ENCODE results near the gene SGPL1. TPM values are rescaled to one million over a fixed set of nuclear protein-coding genes. Genes with fewer than 3 reads are reported as not detected.

Gene SGPL1
- total RNA-seq, 1 donor from 2014 or later = 8.2 TPM

GRCh38 chr10:70880077-70880534, 64.4 kb downstream of the SGPL1 start:
- intact Hi-C loops (cut with micrococcal nuclease) = loop anchor here (5.0 kb wide), 1 partner anchor 328 kb away; no protein-coding TSS in a partner anchor
- Histone ChIP-seq H3K9me3 (replicated peaks) (no peaks in the 10 kb centered on the region), H3K36me3 (peaks cover 59% of the 10 kb centered on the region), H3K27me3 (ENCODE audit: low read depth) (no peaks in the 10 kb centered on the region), H3K27ac (replicated peaks) (no peak overlapping the region), H3K4me3 (no peak overlapping the region), H3K4me1 (peaks cover 8% of the 10 kb centered on the region)
- TF ChIP-seq, protein P1, sequence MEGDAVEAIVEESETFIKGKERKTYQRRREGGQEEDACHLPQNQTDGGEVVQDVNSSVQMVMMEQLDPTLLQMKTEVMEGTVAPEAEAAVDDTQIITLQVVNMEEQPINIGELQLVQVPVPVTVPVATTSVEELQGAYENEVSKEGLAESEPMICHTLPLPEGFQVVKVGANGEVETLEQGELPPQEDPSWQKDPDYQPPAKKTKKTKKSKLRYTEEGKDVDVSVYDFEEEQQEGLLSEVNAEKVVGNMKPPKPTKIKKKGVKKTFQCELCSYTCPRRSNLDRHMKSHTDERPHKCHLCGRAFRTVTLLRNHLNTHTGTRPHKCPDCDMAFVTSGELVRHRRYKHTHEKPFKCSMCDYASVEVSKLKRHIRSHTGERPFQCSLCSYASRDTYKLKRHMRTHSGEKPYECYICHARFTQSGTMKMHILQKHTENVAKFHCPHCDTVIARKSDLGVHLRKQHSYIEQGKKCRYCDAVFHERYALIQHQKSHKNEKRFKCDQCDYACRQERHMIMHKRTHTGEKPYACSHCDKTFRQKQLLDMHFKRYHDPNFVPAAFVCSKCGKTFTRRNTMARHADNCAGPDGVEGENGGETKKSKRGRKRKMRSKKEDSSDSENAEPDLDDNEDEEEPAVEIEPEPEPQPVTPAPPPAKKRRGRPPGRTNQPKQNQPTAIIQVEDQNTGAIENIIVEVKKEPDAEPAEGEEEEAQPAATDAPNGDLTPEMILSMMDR (IDR thresholded peaks at IDR 0.05; ENCODE audit: borderline replicate concordance) = peak; percentile 95
- peak; percentile 62 for DNase-seq

DNA sequence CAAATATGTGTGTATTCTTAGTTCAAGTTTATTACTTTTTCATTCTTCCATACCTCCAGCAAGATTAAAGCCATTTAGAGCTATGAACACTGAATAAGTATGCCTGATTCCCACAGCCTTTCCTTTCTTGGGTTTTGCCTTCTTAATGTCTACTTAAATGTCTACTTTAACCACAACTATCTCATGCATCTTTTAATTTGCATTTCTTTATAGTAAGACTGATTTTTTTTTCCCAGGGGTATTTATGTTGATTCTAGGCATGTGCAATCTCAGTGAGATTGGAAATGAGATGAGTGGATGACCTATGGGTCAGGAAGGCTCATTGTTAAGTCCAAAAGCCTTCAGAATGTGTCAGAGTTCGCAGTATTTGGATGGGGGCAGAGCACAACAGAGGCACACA, 69.0 kb downstream of the SGPL1 start:
- H3K27me3 ChIP-seq (ENCODE audit: low read depth) = no peaks in the 10 kb centered on the region
- H3K9me3 ChIP-seq (replicated peaks) = no peaks in the 10 kb centered on the region
- intact Hi-C loops (cut with micrococcal nuclease) = loop anchor here (5.0 kb wide), 1 partner anchor 332 kb away; no protein-coding TSS in a partner anchor
- no peak for DNase-seq
- no peak overlapping the region for H3K27ac ChIP-seq (replicated peaks)
- peaks cover 40% of the 10 kb centered on the region for H3K36me3 ChIP-seq
- TF ChIP-seq, protein P1 (IDR thresholded peaks at IDR 0.05; ENCODE audit: borderline replicate concordance) = no peak
- H3K4me1 ChIP-seq = peaks cover 32% of the 10 kb centered on the region
- no peak overlapping the region for H3K4me3 ChIP-seq

GRCh38 chr10:70885481-70885880, 69.7 kb downstream of the SGPL1 start:
- intact Hi-C loops (cut with micrococcal nuclease) = no loop called here
- TF ChIP-seq, protein P1 (IDR thresholded peaks at IDR 0.05; ENCODE audit: borderline replicate concordance) = no peak
- H3K27me3 ChIP-seq (ENCODE audit: low read depth) = no peaks in the 10 kb centered on the region
- no peak overlapping the region for H3K27ac ChIP-seq (replicated peaks)
- peaks cover 40% of the 10 kb centered on the region for H3K36me3 ChIP-seq
- H3K4me3 ChIP-seq = no peak overlapping the region
- no peak for DNase-seq
- H3K4me1 ChIP-seq = peaks cover 34% of the 10 kb centered on the region
- H3K9me3 ChIP-seq (replicated peaks) = no peaks in the 10 kb centered on the region

GRCh38 chr10:70885931-70886903, 70.5 kb downstream of the SGPL1 start:
- Histone ChIP-seq H3K27ac (replicated peaks) (no peak overlapping the region), H3K9me3 (replicated peaks) (no peaks in the 10 kb centered on the region), H3K4me3 (no peak overlapping the region), H3K36me3 (peaks cover 38% of the 10 kb centered on the region), H3K4me1 (peaks cover 41% of the 10 kb centered on the region), H3K27me3 (ENCODE audit: low read depth) (no peaks in the 10 kb centered on the region)
- DNase-seq = no peak
- TF ChIP-seq, protein P1 (IDR thresholded peaks at IDR 0.05; ENCODE audit: borderline replicate concordance) = no peak
- intact Hi-C loops (cut with micrococcal nuclease) = no loop called here

- H3K9me3 ChIP-seq (replicated peaks) = no peaks in the 10 kb centered on the region
- no peak for DNase-seq
- H3K36me3 ChIP-seq = peaks cover 34% of the 10 kb centered on the region
- no peaks in the 10 kb centered on the region for H3K27me3 ChIP-seq (ENCODE audit: low read depth)
- peaks cover 47% of the 10 kb centered on the region for H3K4me1 ChIP-seq
- peak overlapping the region; percentile 80 for H3K4me3 ChIP-seq
- H3K27ac ChIP-seq (replicated peaks) = peak overlapping the region; percentile 94
- TF ChIP-seq, protein P1 (IDR thresholded peaks at IDR 0.05; ENCODE audit: borderline replicate concordance) = no peak
- intact Hi-C loops (cut with micrococcal nuclease) = no loop called here
These were observed 71.3 kb downstream of the SGPL1 start for GRCh38 chr10:70886921-70887665.
